AG04449 (cell line): ENCODE results near the gene RPUSD3.
A peak's percentile ranks its signal among the peaks of the same experiment; 100 is the strongest.

ENCODE experiments used
- CTCF ChIA-PET: fragments of 350-600 bp; formaldehyde crosslinking; extraction: SDS; loops from one replicate; lab custom pipeline; 2021; ENCODE audit warnings: antibody characterized with exemption; lab: Yijun Ruan, JAX
- POLR2A ChIA-PET: fragments of 400-600, 350-600 bp; formaldehyde crosslinking; extraction: SDS; loops from one replicate; lab custom pipeline; 2020; ENCODE audit warnings: antibody characterized with exemption, inconsistent platforms; lab: Yijun Ruan, JAX
- DNase-seq: peaks from one replicate; pipeline ENCODE4 v3.0.0-alpha.2; 2010; ENCODE audit warnings: low read depth, low spot score
- H3K4me3 ChIP-seq: 2 replicates; pipeline ENCODE4 v1.5.1; 2011; ENCODE audit warnings: low read depth, mild to moderate bottlenecking, control low read depth, low read length
- TF ChIP-seq, protein P1 (sequence below): IDR thresholded peaks from one replicate; pipeline ENCODE4 v1.5.1; 2011; ENCODE audit warnings: mild to moderate bottlenecking, moderate library complexity, low read length, control low read depth, inconsistent platforms; ENCODE audit not compliant: insufficient read depth; ENCODE audit errors: missing control alignments

RPUSD3 gene

DNA sequence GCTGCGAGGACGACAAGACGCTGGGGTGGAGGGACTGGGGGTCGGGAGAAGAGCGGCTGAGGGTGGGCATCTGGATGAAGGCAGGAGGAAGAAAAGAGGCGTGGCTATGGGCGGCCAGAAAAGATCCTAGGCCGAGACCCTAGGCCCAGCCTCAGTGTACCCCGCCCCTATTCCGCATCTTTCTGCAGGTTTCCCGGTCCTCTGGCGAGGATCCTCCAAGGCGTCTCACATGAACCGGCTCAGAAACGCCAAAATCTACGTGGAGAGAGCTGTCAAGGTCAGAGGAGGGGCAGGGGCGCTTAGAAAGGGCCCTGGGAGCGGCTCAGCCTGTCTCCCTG lies 33.4 kb downstream of the RPUSD3 start:
- no peak for DNase-seq
- peak overlapping the region; percentile 60 for H3K4me3 ChIP-seq
- POLR2A ChIA-PET, result no interaction called here
- CTCF ChIA-PET, result interaction anchor here (0.7 kb wide), 1 partner anchor 10 kb away, joined by 3 read pairs; no protein-coding TSS in a partner anchor
- TF ChIP-seq, protein P1, sequence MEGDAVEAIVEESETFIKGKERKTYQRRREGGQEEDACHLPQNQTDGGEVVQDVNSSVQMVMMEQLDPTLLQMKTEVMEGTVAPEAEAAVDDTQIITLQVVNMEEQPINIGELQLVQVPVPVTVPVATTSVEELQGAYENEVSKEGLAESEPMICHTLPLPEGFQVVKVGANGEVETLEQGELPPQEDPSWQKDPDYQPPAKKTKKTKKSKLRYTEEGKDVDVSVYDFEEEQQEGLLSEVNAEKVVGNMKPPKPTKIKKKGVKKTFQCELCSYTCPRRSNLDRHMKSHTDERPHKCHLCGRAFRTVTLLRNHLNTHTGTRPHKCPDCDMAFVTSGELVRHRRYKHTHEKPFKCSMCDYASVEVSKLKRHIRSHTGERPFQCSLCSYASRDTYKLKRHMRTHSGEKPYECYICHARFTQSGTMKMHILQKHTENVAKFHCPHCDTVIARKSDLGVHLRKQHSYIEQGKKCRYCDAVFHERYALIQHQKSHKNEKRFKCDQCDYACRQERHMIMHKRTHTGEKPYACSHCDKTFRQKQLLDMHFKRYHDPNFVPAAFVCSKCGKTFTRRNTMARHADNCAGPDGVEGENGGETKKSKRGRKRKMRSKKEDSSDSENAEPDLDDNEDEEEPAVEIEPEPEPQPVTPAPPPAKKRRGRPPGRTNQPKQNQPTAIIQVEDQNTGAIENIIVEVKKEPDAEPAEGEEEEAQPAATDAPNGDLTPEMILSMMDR, result no peak

DNA sequence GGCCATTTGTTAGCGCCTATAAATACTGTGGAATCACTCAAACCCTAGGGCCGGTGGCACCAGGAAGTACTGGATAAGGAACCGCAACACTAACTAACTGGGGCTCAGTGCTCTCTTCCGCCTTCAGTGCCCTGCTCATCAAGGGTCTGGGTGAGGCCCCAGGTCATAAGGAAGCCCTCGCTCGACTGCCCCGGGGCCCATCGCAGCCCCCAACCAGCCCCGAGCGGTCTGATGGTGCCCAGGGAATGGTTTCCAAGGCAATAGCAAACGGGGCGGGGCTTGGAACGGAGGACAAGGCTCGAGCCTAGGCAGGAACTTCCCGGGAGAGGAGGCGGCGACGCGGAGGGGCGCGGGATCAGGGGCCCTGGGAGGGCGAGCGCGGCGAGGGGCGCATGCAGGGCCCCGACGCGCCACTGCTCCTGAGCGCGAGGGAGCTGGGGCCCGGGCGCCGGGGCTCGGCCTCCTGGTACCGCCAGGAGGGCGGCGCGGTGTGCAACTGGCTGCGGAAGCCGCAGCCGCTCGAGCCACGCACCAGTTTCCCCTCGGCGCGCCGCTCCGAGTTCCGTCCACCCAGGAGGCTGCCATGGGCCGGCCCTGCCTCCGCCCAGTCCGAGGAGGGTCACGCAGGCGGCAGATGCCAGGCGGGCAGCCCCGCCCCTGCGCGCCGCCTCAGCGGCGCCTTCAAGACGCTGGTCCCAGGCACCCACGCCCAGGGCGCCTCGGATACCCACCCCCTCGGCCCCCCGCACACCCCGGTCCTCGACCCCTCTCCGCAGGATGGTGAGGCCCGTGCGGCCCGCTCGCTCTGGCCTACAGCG lies 34.0 kb downstream of the RPUSD3 start, which contains the start of gene TTLL3:
TTLL3 (plus strand) TSS at position 648 of the 818 bp plus-strand sequence. CDS start 400 bp downstream, outside the sequence.
- peak within 1 kb of the TSS; percentile 60 for H3K4me3 ChIP-seq
- no peak for DNase-seq
- TF ChIP-seq, protein P1, result no peak
- ChIA-PET POLR2A (interaction anchor here (0.9 to 1.2 kb wide), 2 partner anchors 17 to 123 kb away, joined by 3 to 4 read pairs; partner anchors contain the start of gene ARPC4), CTCF (interaction anchor here (0.8 kb wide), 1 partner anchor 137 kb away, joined by 4 read pairs; no protein-coding TSS in a partner anchor)

DNA sequence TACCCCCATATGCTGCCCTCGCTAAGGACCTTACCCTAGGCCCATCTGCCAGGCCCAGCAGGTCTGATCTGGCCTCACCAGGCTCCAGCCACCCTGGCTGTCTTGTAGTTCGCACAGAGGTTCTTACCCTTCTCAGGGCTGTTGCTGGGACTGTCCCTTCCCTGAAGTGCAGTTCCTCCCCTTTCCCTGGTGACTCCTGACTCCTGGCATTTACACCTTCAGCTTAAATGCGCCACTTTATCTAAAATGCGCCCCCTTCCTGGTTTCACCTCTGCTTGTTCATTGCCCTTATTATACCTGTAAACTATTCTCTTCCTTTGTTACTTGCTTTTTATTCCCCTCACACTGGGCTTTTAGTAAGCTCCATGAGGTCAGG lies 34.6 kb downstream of the RPUSD3 start:
- DNase-seq, result no peak
- TF ChIP-seq, protein P1, result no peak
- H3K4me3 ChIP-seq, result no peak overlapping the region; the same call in 1 of the 2 replicates
- CTCF ChIA-PET, result interaction anchor here (0.8 to 2.4 kb wide), 2 partner anchors 16 to 137 kb away, joined by 4 to 7 read pairs; partner anchors contain the start of genes ARPC4 and TADA3
- POLR2A ChIA-PET, result interaction anchor here (0.9 to 1.2 kb wide), 2 partner anchors 16 to 123 kb away, joined by 3 to 4 read pairs; partner anchors contain the start of gene ARPC4

DNA sequence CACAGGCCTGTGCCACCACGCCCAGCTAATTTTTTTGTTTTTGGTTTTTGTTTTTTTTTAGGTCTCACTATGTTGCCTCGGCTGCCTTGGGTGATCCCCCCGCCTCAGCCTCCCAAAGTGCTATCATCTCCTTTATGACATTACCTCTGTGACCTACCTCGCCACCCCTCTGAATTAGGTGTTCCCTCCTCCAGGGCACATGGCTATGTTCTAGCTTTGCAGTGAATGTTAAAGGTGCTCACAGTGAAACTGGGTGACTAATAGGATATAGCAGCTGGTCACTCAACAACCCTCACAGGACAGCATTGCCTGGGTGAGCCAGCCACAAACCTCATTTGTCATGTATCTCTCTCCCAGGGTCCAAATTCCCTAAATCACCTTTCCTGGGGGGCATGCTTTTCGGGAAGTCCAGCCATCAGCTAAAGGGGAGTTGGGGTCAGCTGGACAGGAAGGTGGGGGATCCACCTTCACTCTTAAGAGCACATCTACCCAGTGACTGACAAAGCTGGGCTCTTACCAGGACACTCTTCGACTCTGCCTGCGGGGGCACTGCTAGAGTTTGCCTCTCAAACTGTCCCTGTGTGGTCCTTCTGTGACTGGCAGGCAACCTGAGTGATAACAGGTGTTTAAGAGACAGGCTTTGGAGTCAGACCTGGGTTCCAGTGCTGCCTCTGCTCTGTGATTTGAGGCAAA lies 35.3 kb downstream of the RPUSD3 start:
- ChIA-PET CTCF (interaction anchor here (0.8 to 2.4 kb wide), 4 partner anchors 9 to 138 kb away, joined by 3 to 7 read pairs (median 4); partner anchors contain the start of genes ARPC4 and TADA3), POLR2A (interaction anchor here (0.7 to 1.2 kb wide), 3 partner anchors 16 to 124 kb away, joined by 3 to 4 read pairs (median 4); partner anchors contain the start of genes ARPC4 and TADA3)
- H3K4me3 ChIP-seq, result no peak overlapping the region
- no peak for DNase-seq
- TF ChIP-seq, protein P1, result peak; percentile 28

DNA sequence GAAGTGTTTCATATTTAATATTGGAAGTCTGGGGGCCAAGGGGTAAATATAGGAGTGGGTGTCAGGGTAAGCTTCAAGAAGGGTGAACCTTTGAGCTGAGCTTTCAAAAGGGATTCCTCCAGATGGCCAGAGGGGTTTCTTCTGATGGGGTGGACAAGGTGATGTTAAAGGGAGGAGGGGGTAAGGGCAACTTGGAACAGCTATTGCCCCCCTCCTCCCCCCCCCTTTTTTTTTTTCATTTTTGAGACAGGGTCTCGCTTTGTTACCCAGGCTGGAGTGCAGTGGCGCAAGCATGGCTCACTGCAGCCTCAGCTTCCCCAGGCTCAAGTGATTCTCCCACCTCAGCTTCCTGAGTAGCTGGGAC lies 35.8 kb downstream of the RPUSD3 start:
- TF ChIP-seq, protein P1, result no peak
- ChIA-PET CTCF (interaction anchor here (0.9 to 2.4 kb wide), 3 partner anchors 8 to 125 kb away, joined by 3 to 7 read pairs (median 3); partner anchors contain the start of genes ARPC4 and TADA3), POLR2A (interaction anchor here (0.7 kb wide), 1 partner anchor 15 kb away, joined by 4 read pairs; the partner anchor contains the start of genes ARPC4 and TADA3)
- no peak for DNase-seq
- no peak overlapping the region for H3K4me3 ChIP-seq
